Caco-2 (cell line): ENCODE data around the gene KRTAP5-9. TPM values are rescaled to one million over a fixed set of nuclear protein-coding genes. Genes with fewer than 3 reads are reported as not detected.
"Not testable (repeated sequence)": the region's sequence is repeated elsewhere in the genome, so short reads cannot be mapped to it uniquely, and the experiment has no call there.

Experiments
- BruUV-seq: library from RNA; stranded (reverse); fragments of 400-500 nt; replicated peaks from 2 replicates; lab custom pipeline; 2021; lab: Mats Ljungman, UMichigan
- CTCF ChIA-PET: fragments of 300-600 bp; sonication (Branson Sonifier 250); formaldehyde crosslinking; loops from one replicate; lab custom pipeline; 2022; ENCODE audit warnings: antibody characterized with exemption; lab: Charles Lee
- POLR2A ChIA-PET: fragments of 300-600 bp; sonication (Branson Sonifier 250); formaldehyde crosslinking; loops from one replicate; lab custom pipeline; 2022; ENCODE audit warnings: antibody characterized with exemption; lab: Charles Lee
- DNase-seq, 2 experiments: peaks; one replicate each; pipeline versions ENCODE4 v3.0.0 to v3.0.0-alpha.2; 2020 to 2022
- H3K27me3 ChIP-seq: replicated peaks from 2 replicates; pipeline ENCODE4 v1.6.0; 2011; ENCODE audit warnings: low read length; ENCODE audit not compliant: control insufficient read depth, insufficient read depth
- H3K36me3 ChIP-seq: 2 replicates; pipeline ENCODE4 v1.5.1; 2011; ENCODE audit warnings: low read length; ENCODE audit not compliant: control insufficient read depth, insufficient read depth
- H3K4me1 ChIP-seq: fragments of 250-450 bp; sonication (Bioruptor Pico); 2 replicates; pipeline ENCODE4 v1.5.1; 2020; ENCODE audit warnings: mild to moderate bottlenecking
- H3K4me3 ChIP-seq: 2 replicates; pipeline ENCODE4 v1.5.1; 2011; ENCODE audit warnings: low read depth, mild to moderate bottlenecking, control low read depth, low read length
- H3K9me3 ChIP-seq: fragments of 250-450 bp; sonication (Bioruptor Pico); 2 replicates; pipeline ENCODE4 v1.5.1; 2020; ENCODE audit warnings: mild to moderate bottlenecking, moderate library complexity
- H3K27ac Mint-ChIP-seq: one replicate; pipeline ENCODE4 v1.8.0; 2022; ENCODE audit warnings: mixed read lengths; ENCODE audit not compliant: unreplicated experiment
- H3K27me3 Mint-ChIP-seq: one replicate; pipeline ENCODE4 v1.8.0; 2022; ENCODE audit warnings: mixed read lengths; ENCODE audit not compliant: insufficient read depth, unreplicated experiment
- H3K36me3 Mint-ChIP-seq: one replicate; pipeline ENCODE4 v1.8.0; 2022; ENCODE audit warnings: mild to moderate bottlenecking, mixed read lengths; ENCODE audit not compliant: insufficient read depth, unreplicated experiment
- H3K4me1 Mint-ChIP-seq: one replicate; pipeline ENCODE4 v1.8.0; 2022; ENCODE audit warnings: low read depth, mixed read lengths; ENCODE audit not compliant: unreplicated experiment
- H3K4me3 Mint-ChIP-seq: one replicate; pipeline ENCODE4 v1.8.0; 2022; ENCODE audit warnings: mild to moderate bottlenecking, moderate library complexity, mixed read lengths; ENCODE audit not compliant: unreplicated experiment
- H3K9me3 Mint-ChIP-seq: one replicate; pipeline ENCODE4 v1.8.0; 2022; ENCODE audit warnings: mixed read lengths; ENCODE audit not compliant: unreplicated experiment
- intact Hi-C: fragments of 100-400 bp; cut with micrococcal nuclease; formaldehyde crosslinking; loops from one replicate; pipeline ENCODE4 v1.10.0; 2022; ENCODE audit not compliant: unreplicated experiment
- total RNA-seq: library from RNA; stranded (reverse); gene quantifications from 2 replicates; pipeline ENCODE4 v1.2.3, GENCODE V29; 2022
- TF ChIP-seq, protein P1 (sequence below), 2 experiments: fragments of 200-600 bp in 1 of 2; IDR thresholded peaks; 1 replicate in 1 of 2; 2 replicates in 1 of 2; pipeline versions ENCODE4 v1.5.1 to v1.8.0; 2011 to 2022; ENCODE audit warnings: antibody characterized with exemption in 1 of 2, control low read depth in 1 of 2, inconsistent platforms in 1 of 2, low read depth in 1 of 2, low read length in 1 of 2, mild to moderate bottlenecking in 1 of 2, moderate library complexity in 1 of 2; ENCODE audit not compliant: insufficient read depth in 1 of 2, severe bottlenecking in 1 of 2, unreplicated experiment in 1 of 2

KRTAP5-9 gene
- total RNA-seq, 1 experiment from 2014 or later: not detected

DNA sequence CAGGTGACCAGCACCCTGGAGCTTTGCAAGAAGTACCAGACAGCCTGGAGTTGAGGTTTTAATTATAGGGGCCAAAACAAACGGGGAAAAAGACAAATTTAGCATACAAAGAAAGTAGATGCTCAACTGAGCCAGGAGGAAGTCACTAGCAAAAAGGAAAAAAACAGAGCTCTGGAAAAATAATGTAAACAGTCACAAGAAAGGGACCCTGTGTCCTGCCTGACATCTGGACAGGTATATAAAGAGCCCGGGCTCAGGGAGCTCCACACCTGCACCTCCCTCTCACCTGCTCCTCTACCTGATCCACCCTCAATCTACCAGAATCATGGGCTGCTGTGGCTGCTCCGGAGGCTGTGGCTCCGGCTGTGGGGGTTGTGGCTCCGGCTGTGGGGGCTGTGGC, 17.0 kb downstream of the KRTAP5-9 start, which contains the start of gene KRTAP5-10:
Gene KRTAP5-10, plus strand, starts transcription at position 301 of the 400 bp plus-strand sequence. Its CDS starts 25 bp downstream, at position 326.
- no peaks in the 10 kb centered on the region for H3K36me3 Mint-ChIP-seq
- no peak within 1 kb of the TSS for H3K27ac Mint-ChIP-seq
- peaks cover 20% of the 10 kb centered on the region for H3K27me3 Mint-ChIP-seq
- H3K9me3 ChIP-seq: no peaks in the 10 kb centered on the region
- intact Hi-C loops: no loop called here
- CTCF ChIA-PET: no interaction called here
- H3K4me1 ChIP-seq: no peaks in the 10 kb centered on the region
- no peaks in the 10 kb centered on the region for H3K36me3 ChIP-seq
- H3K27me3 ChIP-seq: no peaks in the 10 kb centered on the region
- H3K4me3 ChIP-seq: no peak within 1 kb of the TSS
- DNase-seq: no peak
- H3K9me3 Mint-ChIP-seq: peaks cover 19% of the 10 kb centered on the region
- BruUV-seq: no TSS peak
- no peak within 1 kb of the TSS for H3K4me3 Mint-ChIP-seq
- POLR2A ChIA-PET: no interaction called here
- peaks cover 7% of the 10 kb centered on the region for H3K4me1 Mint-ChIP-seq
- TF ChIP-seq, protein P1, sequence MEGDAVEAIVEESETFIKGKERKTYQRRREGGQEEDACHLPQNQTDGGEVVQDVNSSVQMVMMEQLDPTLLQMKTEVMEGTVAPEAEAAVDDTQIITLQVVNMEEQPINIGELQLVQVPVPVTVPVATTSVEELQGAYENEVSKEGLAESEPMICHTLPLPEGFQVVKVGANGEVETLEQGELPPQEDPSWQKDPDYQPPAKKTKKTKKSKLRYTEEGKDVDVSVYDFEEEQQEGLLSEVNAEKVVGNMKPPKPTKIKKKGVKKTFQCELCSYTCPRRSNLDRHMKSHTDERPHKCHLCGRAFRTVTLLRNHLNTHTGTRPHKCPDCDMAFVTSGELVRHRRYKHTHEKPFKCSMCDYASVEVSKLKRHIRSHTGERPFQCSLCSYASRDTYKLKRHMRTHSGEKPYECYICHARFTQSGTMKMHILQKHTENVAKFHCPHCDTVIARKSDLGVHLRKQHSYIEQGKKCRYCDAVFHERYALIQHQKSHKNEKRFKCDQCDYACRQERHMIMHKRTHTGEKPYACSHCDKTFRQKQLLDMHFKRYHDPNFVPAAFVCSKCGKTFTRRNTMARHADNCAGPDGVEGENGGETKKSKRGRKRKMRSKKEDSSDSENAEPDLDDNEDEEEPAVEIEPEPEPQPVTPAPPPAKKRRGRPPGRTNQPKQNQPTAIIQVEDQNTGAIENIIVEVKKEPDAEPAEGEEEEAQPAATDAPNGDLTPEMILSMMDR (IDR thresholded peaks at IDR 0.05; ENCODE audit: insufficient read depth in 1 of 2, low read depth in 1 of 2, low read length in 1 of 2, severe bottlenecking in 1 of 2, unreplicated experiment in 1 of 2): no peak

DNA sequence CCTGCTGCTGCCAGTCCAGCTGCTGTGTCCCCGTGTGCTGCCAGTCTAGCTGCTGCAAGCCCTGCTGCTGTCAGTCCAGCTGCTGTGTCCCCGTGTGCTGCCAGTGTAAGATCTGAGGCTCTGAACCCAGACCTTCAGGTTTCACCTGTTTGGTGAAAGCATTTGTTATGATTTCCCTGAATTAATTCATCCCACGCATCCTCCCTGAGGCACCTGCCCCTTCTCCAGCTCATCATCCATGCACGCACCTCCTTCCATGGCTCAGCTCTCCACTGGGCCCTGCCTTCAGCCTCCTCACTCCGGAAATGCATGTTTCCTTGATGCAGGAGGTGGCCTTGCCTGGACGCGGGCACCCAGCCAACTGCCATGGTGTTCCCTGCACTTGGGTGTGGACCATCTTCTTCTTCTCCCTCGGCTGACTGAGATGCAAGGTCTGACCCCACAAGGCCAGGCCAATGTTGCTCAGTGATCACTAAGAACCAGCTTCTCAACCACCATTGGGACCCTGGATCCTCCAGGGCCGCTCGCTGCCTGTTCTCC, 17.9 kb downstream of the KRTAP5-9 start:
- Mint-ChIP-seq H3K9me3 (peaks cover 15% of the 10 kb centered on the region), H3K4me1 (peaks cover 13% of the 10 kb centered on the region), H3K4me3 (no peak overlapping the region), H3K27ac (no peak overlapping the region), H3K27me3 (peaks cover 17% of the 10 kb centered on the region), H3K36me3 (no peaks in the 10 kb centered on the region)
- intact Hi-C loops: no loop called here
- BruUV-seq: no TSS peak
- Histone ChIP-seq H3K9me3 (no peaks in the 10 kb centered on the region), H3K27me3 (no peaks in the 10 kb centered on the region), H3K4me1 (no peaks in the 10 kb centered on the region), H3K4me3 (no peak overlapping the region), H3K36me3 (no peaks in the 10 kb centered on the region)
- ChIA-PET CTCF (no interaction called here), POLR2A (no interaction called here)
- TF ChIP-seq, protein P1 (IDR thresholded peaks at IDR 0.05; ENCODE audit: insufficient read depth in 1 of 2, low read depth in 1 of 2, low read length in 1 of 2, severe bottlenecking in 1 of 2, unreplicated experiment in 1 of 2): no peak
- peak in 1 of 2 experiments; percentile 25 for DNase-seq

DNA sequence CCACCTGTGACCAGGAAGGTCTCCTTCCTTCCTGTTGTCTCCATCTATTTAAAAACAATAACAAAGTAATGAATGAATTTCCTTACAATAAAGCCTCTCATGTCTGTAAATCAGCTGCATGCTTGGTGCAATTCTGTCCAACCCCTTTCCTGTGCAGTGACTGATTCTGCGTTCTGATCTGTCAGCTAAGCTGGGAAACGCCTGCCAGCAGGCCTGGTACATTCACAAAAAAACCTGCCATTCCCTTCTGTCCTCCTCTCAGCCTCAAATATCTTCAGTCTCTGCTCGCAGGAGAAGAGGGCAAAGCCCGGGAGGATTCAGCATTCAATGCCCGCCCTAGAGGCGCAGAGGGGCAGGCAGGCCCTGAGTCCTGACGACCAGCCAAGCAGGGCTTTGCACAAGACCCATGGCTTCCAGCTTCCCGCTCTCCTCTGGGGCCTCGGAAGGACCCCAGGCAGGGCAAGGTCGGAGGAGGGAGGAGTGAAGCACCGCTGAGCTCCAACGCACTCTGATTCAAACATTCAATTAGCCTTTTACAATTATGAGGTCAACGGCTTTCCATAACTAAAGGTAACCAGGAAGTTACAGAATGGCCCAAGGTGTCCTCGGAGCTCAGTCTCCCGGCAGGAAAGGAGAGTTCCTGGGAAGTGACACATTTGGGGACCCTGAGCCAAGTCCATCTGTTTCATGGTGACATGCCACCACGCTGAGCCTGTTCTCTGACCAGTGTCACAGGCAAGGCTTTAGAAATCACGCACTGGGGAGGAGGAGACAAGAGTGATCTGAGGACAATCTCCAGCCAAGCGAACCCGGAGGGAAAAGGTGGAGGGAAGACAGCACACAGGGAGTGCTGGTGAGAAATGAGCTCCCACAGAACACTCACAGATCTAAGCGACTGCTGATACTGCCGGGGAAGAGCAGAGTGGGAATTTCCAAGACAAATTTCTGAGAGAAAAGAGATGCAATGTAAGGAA, 18.7 kb downstream of the KRTAP5-9 start:
- BruUV-seq, H3K27me3 ChIP-seq, H3K4me3 Mint-ChIP-seq, H3K4me1 ChIP-seq, H3K9me3 ChIP-seq, CTCF ChIA-PET, H3K9me3 Mint-ChIP-seq, H3K27ac Mint-ChIP-seq, H3K4me3 ChIP-seq, H3K36me3 ChIP-seq, H3K36me3 Mint-ChIP-seq, intact Hi-C loops: not testable (repeated sequence)
- H3K27me3 Mint-ChIP-seq: peaks cover 17% of the 10 kb centered on the region
- POLR2A ChIA-PET: interaction anchor here (0.6 kb wide), 1 partner anchor 114 kb away, joined by 3 read pairs; the partner anchor contains the start of gene NADSYN1
- H3K4me1 Mint-ChIP-seq: peaks cover 13% of the 10 kb centered on the region
- DNase-seq: peak in 1 of 2 experiments; percentile 31

DNA sequence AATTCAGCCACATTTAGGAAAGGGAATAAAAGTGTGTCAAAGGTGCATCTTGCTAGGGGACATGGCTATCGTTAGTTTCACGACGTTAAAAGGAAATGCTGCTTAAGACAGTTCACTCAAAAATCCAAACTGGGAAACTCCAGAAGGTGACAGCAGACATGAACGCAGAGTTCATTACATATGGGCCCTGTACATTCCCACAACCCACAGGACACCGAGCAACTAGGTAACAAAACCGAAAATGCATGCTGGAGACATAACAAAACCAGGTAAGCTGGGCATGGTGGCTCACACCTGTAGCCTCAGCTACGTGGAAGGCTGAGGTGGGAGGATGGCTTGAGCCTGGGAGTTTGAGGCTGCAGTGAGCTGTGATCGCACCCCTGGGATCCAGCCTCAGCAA, 19.4 kb downstream of the KRTAP5-9 start:
- H3K27me3 ChIP-seq, CTCF ChIA-PET, H3K27ac Mint-ChIP-seq, H3K4me3 Mint-ChIP-seq, H3K9me3 ChIP-seq, H3K36me3 ChIP-seq, H3K36me3 Mint-ChIP-seq, DNase-seq, BruUV-seq, intact Hi-C loops, H3K4me3 ChIP-seq, POLR2A ChIA-PET, H3K4me1 ChIP-seq, H3K9me3 Mint-ChIP-seq: not testable (repeated sequence)
- peaks cover 14% of the 10 kb centered on the region for H3K27me3 Mint-ChIP-seq
- H3K4me1 Mint-ChIP-seq: peaks cover 13% of the 10 kb centered on the region
